ENCODE data around the gene EFHB.
A peak's percentile ranks its signal among the peaks of the same experiment; 100 is the strongest.
"Not testable (repeated sequence)": the region's sequence is repeated elsewhere in the genome, so short reads cannot be mapped to it uniquely, and the experiment has no call there.

EFHB gene

DNA sequence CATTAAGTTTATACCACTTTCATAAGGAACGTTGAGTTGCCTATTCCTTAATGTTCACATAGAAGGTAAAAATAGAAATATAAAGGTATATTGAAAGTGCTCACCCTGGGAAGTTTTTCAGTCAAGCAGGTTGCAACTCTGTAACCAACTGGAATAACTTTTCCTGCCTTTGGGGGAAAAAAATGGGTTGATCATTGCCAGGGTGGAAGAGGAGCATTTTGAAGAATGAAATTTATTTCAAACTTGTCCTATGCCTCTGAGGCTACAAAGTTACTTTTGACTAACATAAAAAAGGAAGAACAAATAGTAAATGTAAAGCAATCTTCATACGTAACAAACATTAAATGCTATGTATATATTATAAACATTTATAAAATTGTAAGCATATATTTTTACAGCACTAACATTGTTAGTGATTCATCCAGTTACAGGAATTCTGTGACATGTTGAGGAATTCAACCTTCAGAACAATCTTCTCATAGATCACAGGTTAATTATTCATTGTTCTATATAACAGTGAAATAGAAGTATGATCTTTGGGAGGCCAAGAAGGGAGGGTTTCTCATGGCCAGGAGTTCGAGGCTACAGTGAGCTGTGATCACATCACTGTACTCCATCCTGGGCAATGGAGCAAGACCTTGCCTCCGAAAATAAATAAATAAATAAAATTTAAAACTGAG lies 13.5 kb downstream of the EFHB start:
- DNase-seq: no peak

DNA sequence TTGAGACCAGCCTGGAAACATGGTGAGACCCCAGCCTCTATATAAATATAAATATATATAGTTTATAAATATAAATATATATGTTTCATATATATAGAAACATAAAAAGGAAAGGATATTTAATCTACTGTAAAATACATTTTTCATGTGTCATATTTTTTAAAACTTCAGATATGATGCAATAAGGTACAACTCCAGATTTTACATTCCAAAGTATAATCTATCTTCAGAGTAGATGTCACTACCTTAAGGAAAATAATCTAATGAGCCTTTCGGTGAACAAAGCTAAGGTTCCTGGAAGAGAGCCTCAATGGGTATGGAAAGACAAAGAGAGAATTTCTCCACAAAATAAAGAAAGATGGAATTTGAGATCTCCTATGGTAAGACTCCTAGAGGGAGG lies 16.9 kb downstream of the EFHB start:
- no peak for DNase-seq

- no peak for DNase-seq
Measured at GRCh38 chr3:19911452-19911851, 22.6 kb downstream of the EFHB start.

- no peak for DNase-seq
Measured at GRCh38 chr3:19907523-19907922, 26.5 kb downstream of the EFHB start.

- no peak for DNase-seq
Measured at GRCh38 chr3:19903649-19904048, 30.4 kb downstream of the EFHB start.

DNA sequence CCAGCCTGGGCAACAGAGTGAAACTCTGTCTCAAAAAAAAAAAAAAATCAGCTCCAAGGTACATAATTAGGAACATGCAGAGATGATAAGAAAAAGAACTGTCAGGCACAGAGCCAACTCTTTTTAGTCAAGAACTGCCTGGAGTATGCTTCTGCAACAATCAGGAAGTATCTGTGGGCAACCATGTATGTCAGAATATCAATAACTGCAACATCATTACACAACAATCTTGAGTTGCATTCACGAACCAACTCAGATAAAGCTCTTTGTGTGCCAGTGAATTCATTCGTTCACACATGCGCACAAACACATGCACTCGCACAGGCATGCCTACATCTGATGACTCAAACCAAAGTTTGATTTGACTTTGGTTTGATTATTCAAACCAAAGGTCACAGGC lies 32.1 kb downstream of the EFHB start:
- no peak for DNase-seq

DNA sequence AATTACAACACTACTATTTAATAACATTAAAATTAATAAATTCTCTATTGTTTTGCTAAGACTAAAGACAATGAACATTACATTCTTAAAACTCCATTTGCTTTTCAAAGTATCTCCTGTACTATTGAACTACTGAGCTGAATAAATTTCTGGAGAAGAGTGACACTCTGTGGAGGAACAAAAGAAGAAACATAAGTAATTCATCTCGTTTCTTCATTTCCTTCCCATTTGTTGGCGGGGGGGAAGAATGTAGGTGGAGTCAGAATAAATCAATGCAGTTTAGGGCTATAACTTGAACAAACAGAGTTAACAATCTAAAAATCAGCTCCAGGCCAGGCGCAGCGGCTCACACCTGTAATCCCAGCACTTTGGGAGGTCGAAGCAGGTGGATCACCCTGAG lies 32.7 kb downstream of the EFHB start:
- no peak for DNase-seq

GRCh38 chr3:19899833-19900232 lies 34.2 kb downstream of the EFHB start:
- not testable (repeated sequence) for DNase-seq

DNA sequence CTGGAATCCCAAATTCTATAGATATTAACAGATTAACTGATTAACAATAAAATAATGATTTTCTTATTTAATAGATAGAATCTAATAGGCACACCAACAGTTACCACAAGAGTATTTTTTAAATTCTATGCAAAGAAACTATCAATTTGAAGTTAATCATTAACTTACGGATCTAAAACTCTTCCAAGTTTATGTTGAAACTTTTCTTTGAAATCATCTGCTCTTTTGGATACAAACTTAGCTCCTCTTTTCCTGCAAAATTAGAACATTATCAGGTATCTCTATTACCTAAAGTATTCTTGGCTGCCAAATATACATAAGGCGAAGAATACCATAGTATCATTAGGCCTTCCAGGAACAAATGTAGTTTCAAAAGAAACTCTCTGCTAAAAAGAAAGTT lies 34.8 kb downstream of the EFHB start:
- DNase-seq: no peak

DNA sequence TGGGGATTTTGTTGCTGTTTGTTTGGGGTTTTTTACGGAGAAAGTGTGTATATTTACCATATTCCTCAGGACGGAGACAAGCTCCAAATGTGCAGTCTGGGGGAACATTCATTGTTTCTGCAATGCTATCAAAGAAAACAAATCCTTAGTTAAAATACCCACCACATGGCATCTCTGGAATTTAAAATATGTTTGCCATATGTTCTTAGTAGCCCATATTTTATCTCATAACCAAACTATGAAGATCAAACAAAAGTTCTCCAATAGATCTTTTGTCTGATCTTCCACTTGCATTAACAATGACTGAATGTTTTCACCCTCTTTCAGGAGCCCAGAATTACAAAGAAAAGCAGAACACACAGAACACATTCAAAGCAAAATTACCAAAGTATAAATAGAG lies 35.3 kb downstream of the EFHB start:
- DNase-seq: no peak

- DNase-seq: no peak
Measured at GRCh38 chr3:19891740-19892139, 42.3 kb downstream of the EFHB start.

GRCh38 chr3:19888428-19889152 lies 45.4 kb downstream of the EFHB start:
- no peak for DNase-seq

- DNase-seq: not testable (repeated sequence)
Measured at GRCh38 chr3:19887122-19887521, 46.9 kb downstream of the EFHB start.

- no peak for DNase-seq
Measured at GRCh38 chr3:19886404-19886803, 47.6 kb downstream of the EFHB start.

GRCh38 chr3:19885468-19885867 lies 48.5 kb downstream of the EFHB start:
- peak in 2 of 3 experiments; percentile 3 to 8 for DNase-seq

- DNase-seq: no peak
Measured at GRCh38 chr3:19881852-19882251, 52.2 kb downstream of the EFHB start.

- no peak for DNase-seq
Measured at GRCh38 chr3:19881036-19881435, 53.0 kb downstream of the EFHB start.

- no peak for DNase-seq
Measured at GRCh38 chr3:19877656-19878055, 56.4 kb downstream of the EFHB start.

DNA sequence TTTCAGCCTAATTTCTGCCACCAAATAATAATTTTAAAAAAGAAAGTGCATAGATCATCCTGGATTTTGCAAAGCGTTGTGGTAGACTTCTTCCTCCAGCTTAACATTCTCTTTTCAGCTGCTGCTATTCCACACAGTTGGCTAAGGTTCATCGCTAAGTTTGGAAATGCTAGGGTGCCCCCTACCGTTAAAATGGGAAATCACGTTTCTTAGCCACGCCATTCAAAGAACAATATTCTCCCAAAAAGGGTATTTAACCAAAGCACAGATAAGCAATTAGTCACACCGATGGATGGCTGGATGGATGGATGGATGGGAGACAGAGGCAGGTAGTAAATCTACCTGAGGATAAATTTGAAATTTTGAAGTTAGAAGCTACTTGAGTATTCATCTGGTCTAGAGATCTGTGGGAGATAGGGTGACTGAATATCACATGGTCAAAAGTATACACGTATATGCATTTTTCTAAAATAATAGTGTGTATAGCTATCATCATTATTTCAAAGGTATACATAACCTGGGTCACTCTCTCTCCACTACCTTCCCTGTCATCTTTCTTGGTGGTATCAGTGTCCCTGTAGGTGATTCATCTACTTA lies 67.2 kb downstream of the EFHB start:
- peak; percentile 42 to 75 (median 48) for DNase-seq

- peak in 1 of 3 experiments; percentile 27 for DNase-seq
Measured at GRCh38 chr3:19855318-19855717, 78.7 kb downstream of the EFHB start.

DNA sequence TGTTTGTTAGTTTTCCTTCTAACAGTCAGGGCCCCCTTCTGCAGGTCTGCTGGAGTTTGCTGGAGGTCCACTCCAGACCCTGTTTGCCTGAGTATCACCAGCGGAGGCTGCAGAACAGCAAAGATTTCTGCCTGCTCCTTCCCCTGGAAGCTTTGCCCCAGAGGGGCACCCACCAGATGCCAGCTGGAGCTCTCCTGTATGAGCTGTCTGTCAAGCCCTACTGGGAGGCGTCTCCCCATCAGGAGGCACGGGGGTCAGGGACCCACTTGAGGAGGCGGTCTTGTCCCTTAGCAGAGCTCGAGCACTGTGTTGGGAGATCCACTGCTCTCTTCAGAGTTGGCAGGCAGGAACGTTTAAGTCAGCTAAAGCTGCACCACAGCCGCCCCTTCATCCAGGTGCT lies 87.4 kb downstream of the EFHB start:
- DNase-seq: not testable (repeated sequence)
